Measurements from ENCODE around the gene BRPF1.

Gene BRPF1

GRCh38 chr3:9732740-9733115, 1.2 kb downstream of the BRPF1 start:
- no peak for DNase-seq

GRCh38 chr3:9736831-9737230, 5.3 kb downstream of the BRPF1 start:
- DNase-seq, result no peak

GRCh38 chr3:9739181-9739580, 7.6 kb downstream of the BRPF1 start:
- DNase-seq, result no peak

GRCh38 chr3:9742560-9742959, 11.0 kb downstream of the BRPF1 start:
- no peak for DNase-seq

GRCh38 chr3:9743548-9743947, 12.0 kb downstream of the BRPF1 start:
- DNase-seq, result no peak

- DNase-seq, result no peak
Observed at GRCh38 chr3:9744162-9744561, 12.6 kb downstream of the BRPF1 start.

- DNase-seq, result no peak
Observed at GRCh38 chr3:9745521-9745920, 14.0 kb downstream of the BRPF1 start.

- DNase-seq, result no peak
Observed at GRCh38 chr3:9746330-9746729, 14.8 kb downstream of the BRPF1 start.

- DNase-seq, result no peak
Observed at GRCh38 chr3:9747267-9747666, 15.7 kb downstream of the BRPF1 start.

- no peak for DNase-seq
Observed at GRCh38 chr3:9748031-9748430, 16.5 kb downstream of the BRPF1 start.

- no peak for DNase-seq
Observed at GRCh38 chr3:9749296-9749644, 17.7 kb downstream of the BRPF1 start.

- peak; percentile 95 to 96 for DNase-seq
Observed at GRCh38 chr3:9749645-9750555, 18.4 kb downstream of the BRPF1 start, which contains the start of gene OGG1. TSS of gene OGG1 (plus strand) at chr3:9749952. CDS start at chr3:9750287, 335 bp downstream.

GRCh38 chr3:9750556-9751411, 19.2 kb downstream of the BRPF1 start:
- no peak for DNase-seq

GRCh38 chr3:9754678-9755077, 23.1 kb downstream of the BRPF1 start:
- no peak for DNase-seq

- DNase-seq, result no peak
Observed at GRCh38 chr3:9757427-9757826, 25.9 kb downstream of the BRPF1 start.

GRCh38 chr3:9760779-9761505, 29.4 kb downstream of the BRPF1 start:
- no peak for DNase-seq

- no peak for DNase-seq
Observed at GRCh38 chr3:9761919-9762318, 30.4 kb downstream of the BRPF1 start.

- no peak for DNase-seq
Observed at GRCh38 chr3:9762871-9763270, 31.3 kb downstream of the BRPF1 start.

GRCh38 chr3:9765865-9766264, 34.3 kb downstream of the BRPF1 start:
- no peak for DNase-seq

- DNase-seq, result peak in 1 of 2 donors; percentile 37
Observed at GRCh38 chr3:9767418-9767817, 35.9 kb downstream of the BRPF1 start.

- DNase-seq, result no peak
Observed at GRCh38 chr3:9768141-9768775, 36.7 kb downstream of the BRPF1 start.

- DNase-seq, result no peak
Observed at GRCh38 chr3:9769012-9769411, 37.5 kb downstream of the BRPF1 start.

Measured in CD4-positive, alpha-beta T cell treated with Interleukin-1 beta for 1 hour (primary cell).